NCI-H187 treated with DMSO at 0.1 percent for 48 hours (cell line): ENCODE data around the gene ERAL1.
"Not testable (repeated sequence)": the region's sequence is repeated elsewhere in the genome, so short reads cannot be mapped to it uniquely, and the experiment has no call there.

ENCODE experiments used
- DNase-seq: peaks from one replicate; lab custom pipeline; 2025; lab: John Stamatoyannopoulos, UW

Gene ERAL1

GRCh38 chr17:28854457-28855335, at the start of gene ERAL1:
Gene ERAL1, plus strand, starts transcription at chr17:28855016. Its CDS starts 19 bp downstream, at chr17:28855035.
- DNase-seq = peak; percentile 27

- DNase-seq = no peak
Observed at GRCh38 chr17:28807925-28808634, 46.7 kb upstream of the ERAL1 start.

- no peak for DNase-seq
Observed at GRCh38 chr17:28810437-28810836, 44.4 kb upstream of the ERAL1 start.

- DNase-seq = no peak
Observed at GRCh38 chr17:28811651-28812090, 43.1 kb upstream of the ERAL1 start.

GRCh38 chr17:28812091-28812747, 42.6 kb upstream of the ERAL1 start:
- peak; percentile 88 for DNase-seq

- DNase-seq = peak; percentile 87
Observed at GRCh38 chr17:28812748-28813377, 42.0 kb upstream of the ERAL1 start.

- no peak for DNase-seq
Observed at GRCh38 chr17:28816540-28816939, 38.3 kb upstream of the ERAL1 start.

GRCh38 chr17:28818819-28819221, 36.0 kb upstream of the ERAL1 start:
- DNase-seq = no peak

- DNase-seq = no peak
Observed at GRCh38 chr17:28819582-28819981, 35.2 kb upstream of the ERAL1 start.

- no peak for DNase-seq
Observed at GRCh38 chr17:28827672-28828071, 27.1 kb upstream of the ERAL1 start.

GRCh38 chr17:28828294-28829040, 26.3 kb upstream of the ERAL1 start:
- DNase-seq = no peak

GRCh38 chr17:28834420-28834819, 20.4 kb upstream of the ERAL1 start:
- DNase-seq = no peak

- not testable (repeated sequence) for DNase-seq
Observed at GRCh38 chr17:28836541-28836940, 18.3 kb upstream of the ERAL1 start.

- DNase-seq = no peak
Observed at GRCh38 chr17:28839221-28839620, 15.6 kb upstream of the ERAL1 start.

- no peak for DNase-seq
Observed at GRCh38 chr17:28841901-28842281, 12.9 kb upstream of the ERAL1 start.

- peak; percentile 11 for DNase-seq
Observed at GRCh38 chr17:28842282-28843012, 12.4 kb upstream of the ERAL1 start, which contains the start of gene FAM222B. Gene FAM222B, minus strand, starts transcription at chr17:28842790. Its CDS starts 76,123 bp downstream, at chr17:28766667.

GRCh38 chr17:28843816-28844148, 11.0 kb upstream of the ERAL1 start:
- no peak for DNase-seq

- no peak for DNase-seq
Observed at GRCh38 chr17:28846231-28846630, 8.6 kb upstream of the ERAL1 start.

GRCh38 chr17:28846699-28847098, 8.1 kb upstream of the ERAL1 start:
- not testable (repeated sequence) for DNase-seq

- not testable (repeated sequence) for DNase-seq
Observed at GRCh38 chr17:28848667-28849066, 6.1 kb upstream of the ERAL1 start.

- no peak for DNase-seq
Observed at GRCh38 chr17:28849281-28849680, 5.5 kb upstream of the ERAL1 start.
